HEK293 (cell line): Measurements from ENCODE around the gene TEX28.
"Not testable (repeated sequence)": the region's sequence is repeated elsewhere in the genome, so short reads cannot be mapped to it uniquely, and the experiment has no call there.

Source experiments
- CTCF ChIP-seq: fragments of 450-650 bp; formaldehyde crosslinking; IDR thresholded peaks from 2 replicates; pipeline ENCODE4 v1.5.1; 2016; ENCODE audit warnings: missing biosample characterization, missing genetic modification characterization
- HOXC10 ChIP-seq: sonication (generic); formaldehyde crosslinking; IDR thresholded peaks from 2 replicates; pipeline ENCODE4 v1.8.1; 2023; ENCODE audit warnings: mild to moderate bottlenecking, missing genetic modification reagents
- ZNF175 ChIP-seq: fragments of 450-650 bp; formaldehyde crosslinking; IDR thresholded peaks from 2 replicates; pipeline ENCODE4 v1.5.1; 2016; ENCODE audit warnings: missing biosample characterization, missing genetic modification characterization
- ZNF274 ChIP-seq, 2 experiments: fragments of 200-500 bp in 1 of 2; fragments of 450-650 bp in 1 of 2; sonication (Bioruptor generic) in 1 of 2; formaldehyde crosslinking in 1 of 2; IDR thresholded peaks; 2 replicates each; pipeline versions ENCODE4 v1.5.1 to v1.6.1; 2014 to 2016; ENCODE audit warnings: borderline replicate concordance in 1 of 2, inconsistent platforms in 1 of 2, low read length in 1 of 2, missing biosample characterization in 1 of 2, missing genetic modification characterization in 1 of 2
- ZNF37A ChIP-seq: fragments of 450-650 bp; IDR thresholded peaks from 2 replicates; pipeline ENCODE4 v1.5.1; 2018; ENCODE audit warnings: missing biosample characterization, missing genetic modification characterization
- ZNF510 ChIP-seq: fragments of 450-650 bp; formaldehyde crosslinking; IDR thresholded peaks from 2 replicates; pipeline ENCODE4 v1.5.1; 2018; ENCODE audit warnings: mild to moderate bottlenecking, missing genetic modification characterization, missing biosample characterization; ENCODE audit not compliant: insufficient replicate concordance
- ZNF837 ChIP-seq: fragments of 450-650 bp; formaldehyde crosslinking; IDR thresholded peaks from 2 replicates; pipeline ENCODE4 v1.5.1; 2016; ENCODE audit warnings: missing biosample characterization, missing genetic modification characterization

GRCh38 chrX:154341399-154342298 lies 46.7 kb upstream of the TEX28 start:
- not testable (repeated sequence) for TF ChIP-seq ZNF175 (tag by site-specific recombination); ZNF510 (tag by site-specific recombination); HOXC10; CTCF; ZNF837 (tag by site-specific recombination); ZNF274 (IDR thresholded peaks at IDR 0.05; ENCODE audit: low read length); ZNF274 (tag by site-specific recombination; IDR thresholded peaks at IDR 0.05; ENCODE audit: borderline replicate concordance); ZNF37A (tag by site-specific recombination)
